Glutamatergic neuron (in vitro differentiated cells): ENCODE measurements around the gene TMEM179. TPM values are rescaled to one million over a fixed set of nuclear protein-coding genes. Genes with fewer than 3 reads are reported as not detected.

Source experiments
- DNase-seq: peaks from one replicate; pipeline ENCODE4 v3.0.0; 2022
- H3K27ac Mint-ChIP-seq: one replicate; pipeline ENCODE4 v1.8.0; 2020; ENCODE audit warnings: mild to moderate bottlenecking, mixed read lengths, inconsistent platforms; ENCODE audit not compliant: unreplicated experiment
- H3K27me3 Mint-ChIP-seq: one replicate; pipeline ENCODE4 v1.8.0; 2020; ENCODE audit warnings: mild to moderate bottlenecking, moderate library complexity, mixed read lengths, inconsistent platforms; ENCODE audit not compliant: unreplicated experiment
- H3K36me3 Mint-ChIP-seq: one replicate; pipeline ENCODE4 v1.8.0; 2020; ENCODE audit warnings: mild to moderate bottlenecking, mixed read lengths, inconsistent platforms; ENCODE audit not compliant: unreplicated experiment
- H3K4me1 Mint-ChIP-seq: one replicate; pipeline ENCODE4 v1.8.0; 2020; ENCODE audit warnings: mild to moderate bottlenecking, low read depth, mixed read lengths, inconsistent platforms; ENCODE audit not compliant: unreplicated experiment
- H3K4me3 Mint-ChIP-seq: one replicate; pipeline ENCODE4 v1.8.0; 2020; ENCODE audit warnings: mild to moderate bottlenecking, mixed read lengths, inconsistent platforms; ENCODE audit not compliant: unreplicated experiment
- H3K9me3 Mint-ChIP-seq: one replicate; pipeline ENCODE4 v1.8.0; 2020; ENCODE audit warnings: mild to moderate bottlenecking, moderate library complexity, mixed read lengths, inconsistent platforms; ENCODE audit not compliant: unreplicated experiment
- total RNA-seq: library from RNA; stranded (reverse); fragmentation: NEBNext Ultra II Directional; extraction: Animal tissue kit (Norgen Biotek cat#: 25700); gene quantifications from one replicate; pipeline ENCODE4 v1.2.1, GENCODE V29; 2021; ENCODE audit not compliant: unreplicated experiment
- TF ChIP-seq, protein P1 (sequence below): fragments of 200-600 bp; sonication (generic); IDR thresholded peaks from one replicate; pipeline ENCODE4 v1.5.0; 2021; ENCODE audit not compliant: partially characterized antibody, unreplicated experiment

Gene TMEM179
- total RNA-seq, 1 donor from 2014 or later, result 28.8 TPM

- no peak for DNase-seq
- H3K27ac Mint-ChIP-seq, result no peak overlapping the region
- H3K36me3 Mint-ChIP-seq, result no peaks in the 10 kb centered on the region
- H3K9me3 Mint-ChIP-seq, result peaks cover 10% of the 10 kb centered on the region
- TF ChIP-seq, protein P1, sequence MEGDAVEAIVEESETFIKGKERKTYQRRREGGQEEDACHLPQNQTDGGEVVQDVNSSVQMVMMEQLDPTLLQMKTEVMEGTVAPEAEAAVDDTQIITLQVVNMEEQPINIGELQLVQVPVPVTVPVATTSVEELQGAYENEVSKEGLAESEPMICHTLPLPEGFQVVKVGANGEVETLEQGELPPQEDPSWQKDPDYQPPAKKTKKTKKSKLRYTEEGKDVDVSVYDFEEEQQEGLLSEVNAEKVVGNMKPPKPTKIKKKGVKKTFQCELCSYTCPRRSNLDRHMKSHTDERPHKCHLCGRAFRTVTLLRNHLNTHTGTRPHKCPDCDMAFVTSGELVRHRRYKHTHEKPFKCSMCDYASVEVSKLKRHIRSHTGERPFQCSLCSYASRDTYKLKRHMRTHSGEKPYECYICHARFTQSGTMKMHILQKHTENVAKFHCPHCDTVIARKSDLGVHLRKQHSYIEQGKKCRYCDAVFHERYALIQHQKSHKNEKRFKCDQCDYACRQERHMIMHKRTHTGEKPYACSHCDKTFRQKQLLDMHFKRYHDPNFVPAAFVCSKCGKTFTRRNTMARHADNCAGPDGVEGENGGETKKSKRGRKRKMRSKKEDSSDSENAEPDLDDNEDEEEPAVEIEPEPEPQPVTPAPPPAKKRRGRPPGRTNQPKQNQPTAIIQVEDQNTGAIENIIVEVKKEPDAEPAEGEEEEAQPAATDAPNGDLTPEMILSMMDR, result no peak
- no peak overlapping the region for H3K4me3 Mint-ChIP-seq
- H3K27me3 Mint-ChIP-seq, result peaks cover 6% of the 10 kb centered on the region
- peaks cover under 1% of the 10 kb centered on the region for H3K4me1 Mint-ChIP-seq
Observed at GRCh38 chr14:104559028-104559803, 45.4 kb downstream of the TMEM179 start.

GRCh38 chr14:104558231-104559027, 46.1 kb downstream of the TMEM179 start:
- no peak overlapping the region for H3K27ac Mint-ChIP-seq
- DNase-seq, result peak; percentile 8
- H3K27me3 Mint-ChIP-seq, result peaks cover 8% of the 10 kb centered on the region

GRCh38 chr14:104557766-104558165, 46.8 kb downstream of the TMEM179 start:
- Mint-ChIP-seq H3K4me1 (no peaks in the 10 kb centered on the region), H3K9me3 (peaks cover 12% of the 10 kb centered on the region), H3K27ac (no peak overlapping the region), H3K36me3 (no peaks in the 10 kb centered on the region), H3K4me3 (no peak overlapping the region), H3K27me3 (peaks cover 8% of the 10 kb centered on the region)
- DNase-seq, result no peak
- TF ChIP-seq, protein P1, result no peak

More at GRCh38 chr14:104558231-104559027, 46.1 kb downstream of the TMEM179 start:
- no peak overlapping the region for H3K4me3 Mint-ChIP-seq
- H3K9me3 Mint-ChIP-seq, result peaks cover 12% of the 10 kb centered on the region
- no peaks in the 10 kb centered on the region for H3K4me1 Mint-ChIP-seq
- H3K36me3 Mint-ChIP-seq, result no peaks in the 10 kb centered on the region
- TF ChIP-seq, protein P1, result no peak

DNA sequence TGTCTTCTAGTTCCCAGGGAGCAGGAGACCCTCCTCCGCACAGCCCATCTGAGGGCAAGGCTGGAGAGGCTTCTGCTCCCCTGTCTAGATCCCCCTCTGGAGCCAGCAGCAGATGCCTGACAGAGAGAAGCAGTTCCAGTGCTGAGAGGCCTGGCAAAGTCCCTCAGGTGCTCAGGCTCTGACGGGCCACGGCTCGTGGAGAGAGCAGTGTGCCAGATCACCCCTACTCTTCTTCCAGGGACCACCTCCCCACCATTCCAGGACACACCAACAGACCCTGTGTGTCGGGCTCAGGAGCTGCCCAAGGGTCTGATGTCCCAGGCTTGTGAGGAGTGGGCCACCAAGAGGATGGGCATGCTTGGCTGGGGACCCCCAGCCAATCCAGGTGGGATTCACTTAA, 47.5 kb downstream of the TMEM179 start:
- DNase-seq, result peak; percentile 4
- peaks cover 12% of the 10 kb centered on the region for H3K9me3 Mint-ChIP-seq
- no peak overlapping the region for H3K27ac Mint-ChIP-seq
- H3K27me3 Mint-ChIP-seq, result peaks cover 8% of the 10 kb centered on the region
- no peaks in the 10 kb centered on the region for H3K4me1 Mint-ChIP-seq
- TF ChIP-seq, protein P1, result no peak
- no peaks in the 10 kb centered on the region for H3K36me3 Mint-ChIP-seq
- H3K4me3 Mint-ChIP-seq, result no peak overlapping the region
